Measurements from ENCODE around the gene BTLA.

The BTLA gene

DNA sequence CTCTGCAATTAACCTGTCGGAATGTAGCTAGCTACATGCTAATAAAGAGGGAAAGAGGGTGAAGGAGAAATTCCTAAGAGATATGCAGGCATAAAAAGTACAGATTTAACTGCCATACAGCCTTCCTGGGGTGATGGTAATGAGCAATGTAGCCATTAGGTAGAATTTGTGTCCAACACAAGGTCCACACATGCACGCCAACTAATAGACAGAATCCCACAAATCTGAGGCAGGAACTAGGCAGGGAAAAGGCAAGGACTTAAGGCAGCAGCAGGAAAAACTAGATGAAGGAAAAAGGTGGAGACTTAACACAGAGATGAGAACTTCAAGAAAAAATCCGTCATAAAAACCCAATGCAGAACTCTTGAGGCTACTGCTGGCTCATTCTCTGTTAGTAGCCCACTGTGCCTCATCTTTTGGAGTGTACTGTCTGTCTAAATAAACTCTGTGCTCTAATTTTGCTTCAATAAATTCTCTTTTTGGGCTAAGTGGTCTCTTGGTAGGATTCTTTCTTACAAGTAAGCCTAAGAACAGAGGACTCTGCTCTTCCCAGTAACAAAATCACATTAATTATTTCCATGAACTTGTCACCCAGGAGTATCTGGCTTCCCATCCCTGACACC, 81.5 kb downstream of the BTLA start:
- no peak for TF ChIP-seq CTCF (IDR thresholded peaks at IDR 0.05; ENCODE audit: borderline replicate concordance, control extremely low read depth, extremely low read depth, insufficient read depth, missing control alignments)
- in situ Hi-C loops (cut with MboI; ENCODE audit: low sequenced_read_pairs, unreplicated experiment), result no loop called here
- DNase-seq (ENCODE audit: low spot score), result no peak

DNA sequence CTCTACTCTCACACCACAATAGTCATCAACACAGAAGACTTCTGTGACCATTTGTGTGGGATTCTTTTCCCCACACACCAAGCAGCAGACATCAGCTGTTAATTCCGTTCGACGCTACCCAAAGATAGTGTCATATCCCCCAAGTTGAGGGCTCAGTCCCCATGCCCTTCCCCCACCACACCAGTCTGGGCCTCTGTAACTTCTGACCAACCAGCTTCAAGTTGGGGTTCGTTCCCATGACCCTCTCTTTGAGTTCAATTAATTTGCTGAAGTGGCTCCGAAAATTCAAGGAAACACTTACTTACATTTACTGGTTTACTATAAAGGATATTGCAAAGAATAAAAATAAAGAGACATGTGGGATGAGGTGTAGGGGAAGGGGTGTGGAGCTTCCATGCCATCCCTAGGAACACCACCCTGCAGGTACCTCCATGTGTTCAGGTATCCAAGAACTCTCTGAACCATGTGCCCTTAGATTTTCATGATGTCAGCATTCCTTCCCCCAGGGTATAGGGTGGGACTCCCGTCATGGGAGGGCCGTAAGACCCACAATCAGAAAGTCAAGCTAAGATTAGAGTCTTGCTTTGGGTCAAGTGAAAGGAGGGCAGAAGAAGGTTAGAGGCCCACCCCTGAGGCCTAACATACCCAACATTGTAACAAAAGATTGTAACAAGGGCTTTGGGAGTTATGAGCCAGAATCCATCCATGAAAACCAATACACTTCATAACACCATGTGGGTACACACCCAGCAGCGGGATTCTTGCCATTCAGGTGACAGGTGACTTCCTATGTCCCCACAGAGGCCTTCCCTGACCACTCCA, 82.7 kb downstream of the BTLA start:
- TF ChIP-seq CTCF (IDR thresholded peaks at IDR 0.05; ENCODE audit: borderline replicate concordance, control extremely low read depth, extremely low read depth, insufficient read depth, missing control alignments), result no peak
- in situ Hi-C loops (cut with MboI; ENCODE audit: low sequenced_read_pairs, unreplicated experiment), result no loop called here
- DNase-seq (ENCODE audit: low spot score), result no peak

DNA sequence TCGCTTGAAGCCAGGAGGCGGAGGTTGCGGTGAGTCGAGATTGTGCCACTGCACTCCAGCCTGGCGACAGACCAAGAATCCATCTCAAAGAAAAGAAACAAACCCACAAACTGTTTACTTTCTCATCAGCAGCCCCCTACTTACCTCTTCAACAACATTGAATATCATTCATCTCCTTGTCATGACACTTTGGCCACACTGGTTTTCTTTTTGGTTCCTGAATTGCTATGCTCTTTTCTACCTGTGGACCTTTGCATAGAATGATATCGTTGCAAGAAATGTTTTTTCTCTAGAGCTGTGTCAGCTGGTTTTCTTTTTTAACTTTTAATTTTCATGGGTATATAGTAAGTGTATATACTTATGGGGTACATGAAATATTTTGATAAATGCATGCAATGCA, 83.9 kb downstream of the BTLA start:
- in situ Hi-C loops (cut with MboI; ENCODE audit: low sequenced_read_pairs, unreplicated experiment), result no loop called here
- no peak for TF ChIP-seq CTCF (IDR thresholded peaks at IDR 0.05; ENCODE audit: borderline replicate concordance, control extremely low read depth, extremely low read depth, insufficient read depth, missing control alignments)

More for the DNA sequence above, 83.9 kb downstream of the BTLA start:
- no peak for DNase-seq (ENCODE audit: low spot score)
